Natural killer cell (primary cell): ENCODE data around the gene SERPINA3. TPM values are rescaled to one million over a fixed set of nuclear protein-coding genes. Genes with fewer than 3 reads are reported as not detected.

ENCODE experiments used
- ATAC-seq, 3 donors: fragments of 150-1000 bp in 2 of 3; fragments of 200-7000 bp in 1 of 3; cut with Tn5 transposase; 1 replicate in 1 of 3; 2 replicates in 2 of 3; pipeline ENCODE4 v1.10.0; 2021; ENCODE audit warnings: mild to moderate bottlenecking in 2 of 3, moderate library complexity in 2 of 3
- DNase-seq, 2 donors: peaks; one replicate each; pipeline versions ENCODE4 v3.0.0 to v3.0.0-alpha.2; 2013 to 2021; ENCODE audit warnings: mixed read lengths in 1 of 2
- H3K27ac ChIP-seq: one replicate; pipeline ENCODE4 v1.5.1; 2013; ENCODE audit warnings: mild to moderate bottlenecking, low read length
- H3K27me3 ChIP-seq: one replicate; pipeline ENCODE4 v1.6.1; 2013; ENCODE audit warnings: low read length; ENCODE audit not compliant: control insufficient read depth, insufficient read depth
- H3K36me3 ChIP-seq: one replicate; pipeline ENCODE4 v1.6.1; 2013; ENCODE audit warnings: low read length; ENCODE audit not compliant: control insufficient read depth, insufficient read depth
- H3K4me1 ChIP-seq: one replicate; pipeline ENCODE4 v1.6.1; 2013; ENCODE audit warnings: low read length; ENCODE audit not compliant: control insufficient read depth, insufficient read depth
- H3K4me3 ChIP-seq: one replicate; pipeline ENCODE4 v1.5.1; 2013; ENCODE audit warnings: low read length
- H3K9me3 ChIP-seq: one replicate; pipeline ENCODE4 v1.6.1; 2013; ENCODE audit warnings: low read length; ENCODE audit not compliant: control insufficient read depth, insufficient read depth
- H3K27ac Mint-ChIP-seq, 2 donors: one replicate each; pipeline ENCODE4 v1.8.0; 2022; ENCODE audit warnings: mild to moderate bottlenecking in 2 of 2, mixed read lengths in 2 of 2, moderate library complexity in 1 of 2
- H3K27me3 Mint-ChIP-seq, 2 donors: one replicate each; pipeline ENCODE4 v1.8.0; 2022; ENCODE audit warnings: low read depth in 2 of 2, mixed read lengths in 2 of 2
- H3K36me3 Mint-ChIP-seq: one replicate; pipeline ENCODE4 v1.8.0; 2022; ENCODE audit warnings: mixed read lengths
- H3K4me1 Mint-ChIP-seq, 2 donors: one replicate each; pipeline ENCODE4 v1.8.0; 2022; ENCODE audit warnings: mixed read lengths in 2 of 2
- H3K4me3 Mint-ChIP-seq: one replicate; pipeline ENCODE4 v1.8.0; 2022; ENCODE audit warnings: mild to moderate bottlenecking, moderate library complexity, mixed read lengths
- H3K9me3 Mint-ChIP-seq, 2 donors: one replicate each; pipeline ENCODE4 v1.8.0; 2022; ENCODE audit warnings: mixed read lengths in 2 of 2
- CTCF ChIP-seq: fragments of 200-600 bp; IDR thresholded peaks from one replicate; pipeline ENCODE4 v1.8.0; 2022; ENCODE audit warnings: antibody characterized with exemption
- WGBS: methylation state at CpG from one replicate; pipeline ENCODE4 v1.1.7; 2013; ENCODE audit warnings: missing lambda C conversion rate; ENCODE audit not compliant: insufficient coverage; 5-methylcytosine and 5-hydroxymethylcytosine counted together
- intact Hi-C: fragments of 100-400 bp; cut with micrococcal nuclease; formaldehyde crosslinking; loops from one replicate; pipeline ENCODE4 v1.14.2; 2022
- total RNA-seq, 4 donors: library from RNA; stranded (reverse); fragments of 120-200 nt in 1 of 4; gene quantifications; one replicate each; pipeline versions ENCODE4 v1.2.3 to v1.2.4, GENCODE V29; 2013 to 2022

Gene SERPINA3
- total RNA-seq, 3 donors from 2014 or later (not counting 1 experiment from before 2014, with no cell fraction given), result not detected

GRCh38 chr14:94615823-94616570 lies 3.8 kb downstream of the SERPINA3 start:
- no peaks in the 10 kb centered on the region for H3K4me1 Mint-ChIP-seq
- 87% methylated on average over 8 of the region's 8 CpGs for WGBS

GRCh38 chr14:94617366-94617941 lies 5.3 kb downstream of the SERPINA3 start:
- intact Hi-C loops, result no loop called here
- DNase-seq (no peak), ATAC-seq (no peak)
- H3K9me3 ChIP-seq, result peaks cover 17% of the 10 kb centered on the region
- peaks cover 3 to 5% of the 10 kb centered on the region in 2 donors for H3K9me3 Mint-ChIP-seq
- no peaks in the 10 kb centered on the region for H3K36me3 Mint-ChIP-seq
- 87% methylated on average over 5 of the region's 5 CpGs for WGBS
- no peaks in the 10 kb centered on the region for H3K4me1 Mint-ChIP-seq
- H3K27ac ChIP-seq, result no peak overlapping the region
- no peaks in the 10 kb centered on the region for H3K4me1 ChIP-seq
- H3K36me3 ChIP-seq, result no peaks in the 10 kb centered on the region
- no peak overlapping the region for H3K27ac Mint-ChIP-seq
- H3K27me3 ChIP-seq, result no peaks in the 10 kb centered on the region
- no peak overlapping the region for H3K4me3 Mint-ChIP-seq
- no peak overlapping the region for H3K4me3 ChIP-seq
- no peaks in the 10 kb centered on the region for H3K27me3 Mint-ChIP-seq
- no peak for TF ChIP-seq CTCF

More at GRCh38 chr14:94615823-94616570, 3.8 kb downstream of the SERPINA3 start:
- Mint-ChIP-seq H3K36me3 (no peaks in the 10 kb centered on the region), H3K27me3 (no peaks in the 10 kb centered on the region), H3K27ac (no peak overlapping the region), H3K9me3 (peaks cover 3 to 5% of the 10 kb centered on the region in 2 donors), H3K4me3 (no peak overlapping the region)
- H3K9me3 ChIP-seq, result peaks cover 17% of the 10 kb centered on the region
- no peaks in the 10 kb centered on the region for H3K4me1 ChIP-seq
- no peak for TF ChIP-seq CTCF
- DNase-seq (no peak), ATAC-seq (no peak)
- H3K27ac ChIP-seq, result no peak overlapping the region
- no peak overlapping the region for H3K4me3 ChIP-seq
- no peaks in the 10 kb centered on the region for H3K27me3 ChIP-seq
- H3K36me3 ChIP-seq, result no peaks in the 10 kb centered on the region
- intact Hi-C loops, result no loop called here

- H3K36me3 ChIP-seq, result no peaks in the 10 kb centered on the region
- H3K4me3 Mint-ChIP-seq, result no peak overlapping the region
- H3K9me3 ChIP-seq, result peaks cover 17% of the 10 kb centered on the region
- no peak for TF ChIP-seq CTCF
- WGBS, result 100% methylated on average over 2 of the region's 3 CpGs
- H3K4me1 Mint-ChIP-seq, result no peaks in the 10 kb centered on the region
- H3K4me3 ChIP-seq, result no peak overlapping the region
- no peaks in the 10 kb centered on the region for H3K27me3 ChIP-seq
- no peaks in the 10 kb centered on the region for H3K36me3 Mint-ChIP-seq
- H3K27me3 Mint-ChIP-seq, result no peaks in the 10 kb centered on the region
- no peak for DNase-seq
- no peak overlapping the region for H3K27ac ChIP-seq
- no peak overlapping the region for H3K27ac Mint-ChIP-seq
- H3K9me3 Mint-ChIP-seq, result peaks cover 3 to 5% of the 10 kb centered on the region in 2 donors
- intact Hi-C loops, result no loop called here
- ATAC-seq, result no peak
- H3K4me1 ChIP-seq, result no peaks in the 10 kb centered on the region
Observed at GRCh38 chr14:94617988-94618822, 6.0 kb downstream of the SERPINA3 start.
